ENCODE data around the gene MAP4K4.
A peak's percentile ranks its signal among the peaks of the same experiment; 100 is the strongest.

The MAP4K4 gene

GRCh38 chr2:101693991-101694588, 3.4 kb upstream of the MAP4K4 start:
- no peak for DNase-seq

- no peak for DNase-seq
Measured at GRCh38 chr2:101696272-101697123, 1.0 kb upstream of the MAP4K4 start.

GRCh38 chr2:101698014-101698843, 722 bp downstream of the MAP4K4 start:
- DNase-seq, result peak; percentile 33

GRCh38 chr2:101698844-101699754, 1.6 kb downstream of the MAP4K4 start:
- peak; percentile 39 for DNase-seq

- no peak for DNase-seq
Measured at GRCh38 chr2:101699755-101700461, 2.4 kb downstream of the MAP4K4 start.

GRCh38 chr2:101704046-101704466, 6.5 kb downstream of the MAP4K4 start:
- peak; percentile 43 for DNase-seq

GRCh38 chr2:101704816-101705578, 7.5 kb downstream of the MAP4K4 start:
- no peak for DNase-seq

GRCh38 chr2:101706121-101706818, 8.8 kb downstream of the MAP4K4 start:
- peak; percentile 42 for DNase-seq

GRCh38 chr2:101706819-101707177, 9.3 kb downstream of the MAP4K4 start:
- peak; percentile 78 for DNase-seq

- no peak for DNase-seq
Measured at GRCh38 chr2:101710036-101710435, 12.5 kb downstream of the MAP4K4 start.

GRCh38 chr2:101710471-101711318, 13.2 kb downstream of the MAP4K4 start:
- DNase-seq, result peak; percentile 68

- no peak for DNase-seq
Measured at GRCh38 chr2:101714118-101714517, 16.6 kb downstream of the MAP4K4 start.

GRCh38 chr2:101717071-101717845, 19.8 kb downstream of the MAP4K4 start:
- peak; percentile 82 for DNase-seq

GRCh38 chr2:101718479-101718878, 21.0 kb downstream of the MAP4K4 start:
- DNase-seq, result no peak

- DNase-seq, result peak; percentile 76
Measured at GRCh38 chr2:101718993-101719571, 21.6 kb downstream of the MAP4K4 start.

GRCh38 chr2:101720732-101721131, 23.2 kb downstream of the MAP4K4 start:
- DNase-seq, result no peak

GRCh38 chr2:101722864-101723263, 25.4 kb downstream of the MAP4K4 start:
- no peak for DNase-seq
